Hepatocyte (in vitro differentiated cells): ENCODE results near the gene BCL2L15. TPM values are rescaled to one million over a fixed set of nuclear protein-coding genes. Genes with fewer than 3 reads are reported as not detected.

Source experiments
- DNase-seq: peaks from one replicate; pipeline ENCODE4 v3.0.0-alpha.2; 2016; ENCODE audit warnings: low spot score
- H2AFZ ChIP-seq: fragments of 200-600 bp; sonication (generic); 2 replicates; pipeline ENCODE4 v1.6.0; 2016; ENCODE audit warnings: antibody characterized with exemption, mild to moderate bottlenecking
- H3K27ac ChIP-seq: fragments of 200-600 bp; sonication (generic); 2 replicates; pipeline ENCODE4 v1.5.1; 2016; ENCODE audit warnings: mild to moderate bottlenecking
- H3K27me3 ChIP-seq: fragments of 200-600 bp; sonication (generic); 2 replicates; pipeline ENCODE4 v1.6.1; 2016
- H3K36me3 ChIP-seq: fragments of 200-600 bp; sonication (generic); replicated peaks from 2 replicates; pipeline ENCODE4 v1.5.1; 2016; ENCODE audit warnings: low read depth; ENCODE audit not compliant: insufficient read depth
- H3K4me1 ChIP-seq: fragments of 200-600 bp; sonication (generic); 2 replicates; pipeline ENCODE4 v1.5.1; 2016; ENCODE audit warnings: mild to moderate bottlenecking, moderate library complexity; ENCODE audit not compliant: insufficient read depth
- H3K4me2 ChIP-seq: fragments of 200-600 bp; sonication (generic); 2 replicates; pipeline ENCODE4 v1.6.0; 2016
- H3K4me3 ChIP-seq: fragments of 200-600 bp; sonication (generic); 2 replicates; pipeline ENCODE4 v1.5.1; 2016; ENCODE audit warnings: mild to moderate bottlenecking
- H3K79me2 ChIP-seq: fragments of 200-600 bp; sonication (generic); 2 replicates; pipeline ENCODE4 v1.6.0; 2017; ENCODE audit warnings: mild to moderate bottlenecking
- H3K9me2 ChIP-seq: fragments of 200-600 bp; sonication (generic); replicated peaks from 2 replicates; pipeline ENCODE4 v1.6.0; 2017; ENCODE audit warnings: mild to moderate bottlenecking; ENCODE audit not compliant: insufficient read depth
- H3K9me3 ChIP-seq: fragments of 200-600 bp; sonication (generic); 2 replicates; pipeline ENCODE4 v1.5.1; 2016; ENCODE audit warnings: low read depth, mild to moderate bottlenecking
- H4K20me1 ChIP-seq: fragments of 200-600 bp; sonication (generic); 2 replicates; pipeline ENCODE4 v1.6.0; 2016; ENCODE audit warnings: mild to moderate bottlenecking; ENCODE audit not compliant: insufficient read depth, poor library complexity, severe bottlenecking
- EZH2 ChIP-seq: fragments of 200-600 bp; sonication (generic); IDR thresholded peaks from 2 replicates; pipeline ENCODE4 v1.6.1; 2016; ENCODE audit warnings: antibody characterized with exemption, mild to moderate bottlenecking, borderline replicate concordance
- EZH2phosphoT487 ChIP-seq: fragments of 200-600 bp; sonication (generic); IDR thresholded peaks from one replicate; pipeline ENCODE4 v1.6.1; 2018; ENCODE audit warnings: antibody characterized with exemption, mild to moderate bottlenecking, low read depth, moderate library complexity; ENCODE audit not compliant: unreplicated experiment, severe bottlenecking
- WGBS: methylation state at CpG from one replicate; pipeline ENCODE4 v1.1.6; 2016; ENCODE audit warnings: low lambda C conversion rate; ENCODE audit errors: missing lambda C conversion rate; 5-methylcytosine and 5-hydroxymethylcytosine counted together
- polyA plus RNA-seq: library from polyadenylated mRNA; unstranded; fragments of >200 nt; fragmentation: Nextera tagmentation; extraction: Ambion mirVana; gene quantifications from 2 replicates; pipeline ENCODE4 v1.2.1, GENCODE V29; 2016
- total RNA-seq: library from RNA; depleted of rRNA; stranded (reverse); fragments of >200 nt; gene quantifications from 2 replicates; pipeline ENCODE4 v1.2.3, GENCODE V29; 2014
- TF ChIP-seq, protein P1 (sequence below): fragments of 200-600 bp; sonication (generic); IDR thresholded peaks from 2 replicates; pipeline ENCODE4 v1.5.1; 2016; ENCODE audit warnings: antibody characterized with exemption, mild to moderate bottlenecking; ENCODE audit not compliant: poor library complexity

Gene BCL2L15
- total and polyA plus RNA-seq, 2 experiments from 2014 or later: 0.66 to 3.0 TPM

DNA sequence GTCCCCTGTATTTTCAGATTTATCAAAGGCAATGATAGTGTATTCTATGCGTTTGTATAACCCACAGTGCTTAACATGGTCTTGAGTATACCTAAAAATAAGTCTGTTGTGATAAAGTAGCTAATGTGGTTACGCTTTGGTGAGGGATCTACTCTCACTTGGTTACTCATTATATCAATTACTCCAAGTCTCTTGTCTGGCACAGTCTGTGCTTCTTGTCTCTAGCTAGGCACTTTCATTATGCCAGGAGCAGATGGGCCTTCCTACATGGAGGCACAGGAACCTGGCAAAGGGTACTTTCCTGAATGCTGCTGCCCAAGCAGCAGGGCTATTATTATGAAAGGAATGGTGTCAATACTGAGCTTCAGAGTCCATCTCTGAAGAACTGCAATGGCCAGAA, 11.7 kb downstream of the BCL2L15 start:
- Histone ChIP-seq H3K9me3 (no peaks in the 10 kb centered on the region), H2AFZ (no peak overlapping the region), H3K27ac (no peak overlapping the region), H3K79me2 (no peaks in the 10 kb centered on the region), H3K4me3 (no peak overlapping the region), H3K36me3 (no peaks in the 10 kb centered on the region), H3K27me3 (no peaks in the 10 kb centered on the region), H3K4me1 (no peaks in the 10 kb centered on the region), H3K9me2 (no peaks in the 10 kb centered on the region), H4K20me1 (no peaks in the 10 kb centered on the region), H3K4me2 (no peak overlapping the region)
- no peak for TF ChIP-seq EZH2phosphoT487
- TF ChIP-seq EZH2: no peak
- TF ChIP-seq, protein P1, sequence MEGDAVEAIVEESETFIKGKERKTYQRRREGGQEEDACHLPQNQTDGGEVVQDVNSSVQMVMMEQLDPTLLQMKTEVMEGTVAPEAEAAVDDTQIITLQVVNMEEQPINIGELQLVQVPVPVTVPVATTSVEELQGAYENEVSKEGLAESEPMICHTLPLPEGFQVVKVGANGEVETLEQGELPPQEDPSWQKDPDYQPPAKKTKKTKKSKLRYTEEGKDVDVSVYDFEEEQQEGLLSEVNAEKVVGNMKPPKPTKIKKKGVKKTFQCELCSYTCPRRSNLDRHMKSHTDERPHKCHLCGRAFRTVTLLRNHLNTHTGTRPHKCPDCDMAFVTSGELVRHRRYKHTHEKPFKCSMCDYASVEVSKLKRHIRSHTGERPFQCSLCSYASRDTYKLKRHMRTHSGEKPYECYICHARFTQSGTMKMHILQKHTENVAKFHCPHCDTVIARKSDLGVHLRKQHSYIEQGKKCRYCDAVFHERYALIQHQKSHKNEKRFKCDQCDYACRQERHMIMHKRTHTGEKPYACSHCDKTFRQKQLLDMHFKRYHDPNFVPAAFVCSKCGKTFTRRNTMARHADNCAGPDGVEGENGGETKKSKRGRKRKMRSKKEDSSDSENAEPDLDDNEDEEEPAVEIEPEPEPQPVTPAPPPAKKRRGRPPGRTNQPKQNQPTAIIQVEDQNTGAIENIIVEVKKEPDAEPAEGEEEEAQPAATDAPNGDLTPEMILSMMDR: no peak
- no peak for DNase-seq
- WGBS: 88% methylated on average over 2 of the region's 2 CpGs

GRCh38 chr1:113874012-113874879, 13.1 kb downstream of the BCL2L15 start:
- WGBS: 90% methylated on average over 1 of the region's 1 CpG
- TF ChIP-seq, protein P1: peak; percentile 6
- no peak for TF ChIP-seq EZH2phosphoT487
- H3K9me3 ChIP-seq: no peaks in the 10 kb centered on the region
- peak; percentile 10 for DNase-seq
- H3K9me2 ChIP-seq: no peaks in the 10 kb centered on the region
- H3K4me1 ChIP-seq: no peaks in the 10 kb centered on the region
- H3K36me3 ChIP-seq: no peaks in the 10 kb centered on the region
- H3K4me3 ChIP-seq: no peak overlapping the region
- no peaks in the 10 kb centered on the region for H3K27me3 ChIP-seq
- no peak overlapping the region for H3K4me2 ChIP-seq
- no peak overlapping the region for H2AFZ ChIP-seq
- H4K20me1 ChIP-seq: no peaks in the 10 kb centered on the region
- no peaks in the 10 kb centered on the region for H3K79me2 ChIP-seq
- H3K27ac ChIP-seq: no peak overlapping the region

GRCh38 chr1:113872219-113872935, 15.0 kb downstream of the BCL2L15 start:
- H3K27me3 ChIP-seq: no peaks in the 10 kb centered on the region
- H4K20me1 ChIP-seq: no peaks in the 10 kb centered on the region
- H3K4me3 ChIP-seq: no peak overlapping the region
- DNase-seq: no peak
- H3K36me3 ChIP-seq: no peaks in the 10 kb centered on the region
- H3K9me2 ChIP-seq: no peaks in the 10 kb centered on the region
- no peaks in the 10 kb centered on the region for H3K4me1 ChIP-seq
- H3K79me2 ChIP-seq: no peaks in the 10 kb centered on the region
- H3K9me3 ChIP-seq: no peaks in the 10 kb centered on the region
- H3K4me2 ChIP-seq: no peak overlapping the region
- TF ChIP-seq EZH2phosphoT487 (no peak), EZH2 (no peak)
- TF ChIP-seq, protein P1: no peak
- H3K27ac ChIP-seq: no peak overlapping the region
- no peak overlapping the region for H2AFZ ChIP-seq
